WTC11 (cell line): ENCODE data around the gene TMIE. TPM values are rescaled to one million over a fixed set of nuclear protein-coding genes. Genes with fewer than 3 reads are reported as not detected.

ENCODE experiments used
- ATAC-seq: fragments of 200-7000 bp; cut with Tn5 transposase; 2 replicates; pipeline ENCODE4 v1.10.0; 2021; ENCODE audit warnings: mild to moderate bottlenecking, moderate library complexity
- CTCF ChIA-PET: fragments of 300-600 bp; sonication (Branson Sonifier 250); formaldehyde crosslinking; loops from one replicate; lab custom pipeline; 2021; ENCODE audit warnings: antibody characterized with exemption; lab: Charles Lee
- POLR2A ChIA-PET: fragments of 350-600 bp; sonication (Branson Sonifier 250); formaldehyde crosslinking; loops from one replicate; lab custom pipeline; 2021; ENCODE audit warnings: antibody characterized with exemption; lab: Charles Lee
- DNase-seq: peaks from one replicate; pipeline ENCODE4 v3.0.0; 2021; ENCODE audit warnings: low spot score
- H3K27ac Mint-ChIP-seq: 2 replicates; pipeline ENCODE4 v1.8.0; 2021; ENCODE audit warnings: mixed read lengths
- H3K27me3 Mint-ChIP-seq: 2 replicates; pipeline ENCODE4 v1.8.0; 2021; ENCODE audit warnings: low read depth, mild to moderate bottlenecking, moderate library complexity, mixed read lengths
- H3K36me3 Mint-ChIP-seq: 2 replicates; pipeline ENCODE4 v1.8.0; 2021; ENCODE audit warnings: mixed read lengths
- H3K4me1 Mint-ChIP-seq: 2 replicates; pipeline ENCODE4 v1.8.0; 2022; ENCODE audit warnings: mixed read lengths
- H3K4me3 Mint-ChIP-seq: 2 replicates; pipeline ENCODE4 v1.8.0; 2021; ENCODE audit warnings: mild to moderate bottlenecking, moderate library complexity, mixed read lengths
- H3K9me3 Mint-ChIP-seq: 2 replicates; pipeline ENCODE4 v1.8.0; 2021; ENCODE audit warnings: mixed read lengths
- ARID4B ChIP-seq: sonication (generic); formaldehyde crosslinking; IDR thresholded peaks from 2 replicates; pipeline ENCODE4 v1.8.0; 2023; ENCODE audit warnings: missing genetic modification reagents, mild to moderate bottlenecking, borderline replicate concordance
- ESRRA ChIP-seq: sonication (generic); formaldehyde crosslinking; IDR thresholded peaks from 2 replicates; pipeline ENCODE4 v1.8.1; 2022; ENCODE audit warnings: mild to moderate bottlenecking, missing genetic modification reagents, borderline replicate concordance
- GRHL2 ChIP-seq: fragments of 250-450 bp; sonication (Bioruptor Pico); IDR thresholded peaks from 2 replicates; pipeline ENCODE4 v1.8.0; 2022; ENCODE audit warnings: mild to moderate bottlenecking, moderate library complexity; ENCODE audit not compliant: insufficient replicate concordance, severe bottlenecking
- HMGA2 ChIP-seq: fragments of 250-450 bp; sonication (Bioruptor Pico); IDR thresholded peaks from 2 replicates; pipeline ENCODE4 v1.4.0; 2021; ENCODE audit warnings: mild to moderate bottlenecking, moderate library complexity
- JUN ChIP-seq: sonication (generic); formaldehyde crosslinking; IDR thresholded peaks from 2 replicates; pipeline ENCODE4 v1.8.0; 2023; ENCODE audit warnings: mild to moderate bottlenecking, missing genetic modification reagents
- MYBL2 ChIP-seq: sonication (generic); formaldehyde crosslinking; IDR thresholded peaks from 2 replicates; pipeline ENCODE4 v1.8.1; 2023; ENCODE audit warnings: mild to moderate bottlenecking, moderate library complexity, missing genetic modification reagents
- PRRX2 ChIP-seq: fragments of 250-450 bp; sonication (Bioruptor Pico); IDR thresholded peaks from 2 replicates; pipeline ENCODE4 v1.8.0; 2021; ENCODE audit warnings: mild to moderate bottlenecking
- RELA ChIP-seq: sonication (generic); formaldehyde crosslinking; IDR thresholded peaks from 2 replicates; pipeline ENCODE4 v1.8.1; 2022; ENCODE audit warnings: missing genetic modification reagents, mild to moderate bottlenecking, borderline replicate concordance
- TEAD1 ChIP-seq: sonication (generic); formaldehyde crosslinking; IDR thresholded peaks from 2 replicates; pipeline ENCODE4 v1.8.0; 2022; ENCODE audit warnings: mild to moderate bottlenecking, missing genetic modification reagents
- ZNF281 ChIP-seq: sonication (generic); formaldehyde crosslinking; IDR thresholded peaks from 2 replicates; pipeline ENCODE4 v1.8.0; 2023; ENCODE audit warnings: mild to moderate bottlenecking, missing genetic modification reagents
- ZSCAN18 ChIP-seq: fragments of 250-450 bp; sonication (Bioruptor Pico); IDR thresholded peaks from 2 replicates; pipeline ENCODE4 v2.1.2; 2022; ENCODE audit warnings: mild to moderate bottlenecking, moderate library complexity
- total RNA-seq: library from RNA; stranded (reverse); gene quantifications from 3 replicates; pipeline ENCODE4 v1.2.3, GENCODE V29; 2021
- TF ChIP-seq, protein P1 (sequence below): sonication (generic); formaldehyde crosslinking; IDR thresholded peaks from 2 replicates; pipeline ENCODE4 v1.8.0; 2022; ENCODE audit warnings: mild to moderate bottlenecking, missing genetic modification reagents
- TF ChIP-seq, protein P2 (sequence below): fragments of 250-450 bp; sonication (Bioruptor Pico); IDR thresholded peaks from 2 replicates; pipeline ENCODE4 v1.9.0; 2021; ENCODE audit warnings: mild to moderate bottlenecking, borderline replicate concordance
- TF ChIP-seq, protein P3 (sequence below): sonication (generic); formaldehyde crosslinking; IDR thresholded peaks from 2 replicates; pipeline ENCODE4 v1.8.1; 2023; ENCODE audit warnings: mild to moderate bottlenecking, missing genetic modification reagents, moderate library complexity
- TF ChIP-seq, protein P4 (sequence below): sonication (generic); formaldehyde crosslinking; IDR thresholded peaks from 2 replicates; pipeline ENCODE4 v1.8.0; 2022; ENCODE audit warnings: mild to moderate bottlenecking, missing genetic modification reagents
- TF ChIP-seq, protein P5 (sequence below): sonication (generic); formaldehyde crosslinking; IDR thresholded peaks from 2 replicates; pipeline ENCODE4 v1.8.1; 2023; ENCODE audit warnings: mild to moderate bottlenecking, missing genetic modification reagents, moderate library complexity

Gene TMIE
- total RNA-seq, 1 experiment from 2014 or later: 0.57 TPM

DNA sequence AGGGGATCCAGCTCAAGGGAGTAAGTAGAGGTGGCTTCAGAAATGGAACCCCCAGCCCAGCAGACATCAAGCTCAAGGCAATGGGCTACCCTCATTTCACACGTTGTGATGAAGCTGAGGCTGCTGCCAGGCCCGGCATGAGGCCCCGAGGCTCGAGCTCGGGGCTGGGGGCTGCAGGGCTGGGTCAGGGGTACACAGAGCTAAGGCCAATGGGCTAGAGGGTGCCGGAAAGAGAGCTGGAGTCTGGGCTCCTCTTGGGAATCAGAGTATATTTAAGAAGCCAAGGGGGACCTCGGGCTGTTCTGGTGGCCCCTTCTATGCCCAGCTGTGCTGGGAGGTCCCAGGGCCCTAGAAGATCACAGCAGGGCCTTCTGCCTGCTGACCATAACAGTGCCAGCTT is 9.0 kb downstream of the TMIE start:
- ChIA-PET POLR2A (interaction anchor here (0.5 kb wide), 1 partner anchor 20 kb away, joined by 3 read pairs; no protein-coding TSS in a partner anchor), CTCF (interaction anchor here (1.0 to 1.6 kb wide), 4 partner anchors 47 to 661 kb away, joined by 3 to 5 read pairs (median 4); no protein-coding TSS in a partner anchor)
- H3K4me3 Mint-ChIP-seq: no peak overlapping the region
- H3K4me1 Mint-ChIP-seq: peaks cover 11% of the 10 kb centered on the region
- ATAC-seq: no peak
- no peaks in the 10 kb centered on the region for H3K36me3 Mint-ChIP-seq
- peaks cover 2% of the 10 kb centered on the region; the same call in 1 of the 2 replicates for H3K27me3 Mint-ChIP-seq
- no peaks in the 10 kb centered on the region for H3K9me3 Mint-ChIP-seq
- no peak overlapping the region for H3K27ac Mint-ChIP-seq
- peak; percentile 7 for DNase-seq
- TF ChIP-seq ESRRA (CRISPR knock-in tag) (no peak), HMGA2 (CRISPR knock-in tag) (no peak), GRHL2 (no peak), RELA (CRISPR knock-in tag) (no peak), JUN (no peak), PRRX2 (CRISPR knock-in tag) (no peak)

DNA sequence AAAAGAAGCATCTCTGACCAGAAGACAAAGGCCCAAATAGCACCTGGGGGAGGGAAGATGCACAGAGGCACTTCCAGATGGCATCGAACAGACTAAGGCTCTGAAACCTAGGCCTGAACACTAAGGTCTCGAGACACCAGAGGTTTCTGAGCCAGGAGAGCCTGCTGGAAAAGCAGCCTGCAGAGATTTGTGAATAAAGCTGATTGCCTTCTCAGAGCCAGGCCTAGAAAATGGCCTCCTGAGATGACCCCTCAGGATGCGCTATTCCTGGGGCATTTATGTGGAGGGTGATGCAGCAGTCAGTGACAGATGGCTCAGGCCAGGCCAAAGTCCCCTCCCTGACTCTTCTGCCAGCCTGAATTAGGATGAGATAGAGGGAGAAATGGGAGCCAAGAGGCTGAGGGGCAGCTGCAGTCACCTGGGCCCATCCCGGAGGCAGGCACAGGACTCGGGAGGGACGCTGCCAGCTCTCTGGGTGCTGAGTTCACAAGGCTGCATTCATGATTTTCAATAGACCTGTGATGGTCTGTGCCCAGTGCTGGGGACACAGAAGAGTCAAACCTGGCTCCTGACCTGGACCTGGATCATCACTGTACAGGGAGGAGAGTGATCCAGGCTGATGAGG is 9.6 kb downstream of the TMIE start:
- TF ChIP-seq, protein P1, sequence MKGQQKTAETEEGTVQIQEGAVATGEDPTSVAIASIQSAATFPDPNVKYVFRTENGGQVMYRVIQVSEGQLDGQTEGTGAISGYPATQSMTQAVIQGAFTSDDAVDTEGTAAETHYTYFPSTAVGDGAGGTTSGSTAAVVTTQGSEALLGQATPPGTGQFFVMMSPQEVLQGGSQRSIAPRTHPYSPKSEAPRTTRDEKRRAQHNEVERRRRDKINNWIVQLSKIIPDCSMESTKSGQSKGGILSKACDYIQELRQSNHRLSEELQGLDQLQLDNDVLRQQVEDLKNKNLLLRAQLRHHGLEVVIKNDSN: no peak
- TF ChIP-seq, protein P2, sequence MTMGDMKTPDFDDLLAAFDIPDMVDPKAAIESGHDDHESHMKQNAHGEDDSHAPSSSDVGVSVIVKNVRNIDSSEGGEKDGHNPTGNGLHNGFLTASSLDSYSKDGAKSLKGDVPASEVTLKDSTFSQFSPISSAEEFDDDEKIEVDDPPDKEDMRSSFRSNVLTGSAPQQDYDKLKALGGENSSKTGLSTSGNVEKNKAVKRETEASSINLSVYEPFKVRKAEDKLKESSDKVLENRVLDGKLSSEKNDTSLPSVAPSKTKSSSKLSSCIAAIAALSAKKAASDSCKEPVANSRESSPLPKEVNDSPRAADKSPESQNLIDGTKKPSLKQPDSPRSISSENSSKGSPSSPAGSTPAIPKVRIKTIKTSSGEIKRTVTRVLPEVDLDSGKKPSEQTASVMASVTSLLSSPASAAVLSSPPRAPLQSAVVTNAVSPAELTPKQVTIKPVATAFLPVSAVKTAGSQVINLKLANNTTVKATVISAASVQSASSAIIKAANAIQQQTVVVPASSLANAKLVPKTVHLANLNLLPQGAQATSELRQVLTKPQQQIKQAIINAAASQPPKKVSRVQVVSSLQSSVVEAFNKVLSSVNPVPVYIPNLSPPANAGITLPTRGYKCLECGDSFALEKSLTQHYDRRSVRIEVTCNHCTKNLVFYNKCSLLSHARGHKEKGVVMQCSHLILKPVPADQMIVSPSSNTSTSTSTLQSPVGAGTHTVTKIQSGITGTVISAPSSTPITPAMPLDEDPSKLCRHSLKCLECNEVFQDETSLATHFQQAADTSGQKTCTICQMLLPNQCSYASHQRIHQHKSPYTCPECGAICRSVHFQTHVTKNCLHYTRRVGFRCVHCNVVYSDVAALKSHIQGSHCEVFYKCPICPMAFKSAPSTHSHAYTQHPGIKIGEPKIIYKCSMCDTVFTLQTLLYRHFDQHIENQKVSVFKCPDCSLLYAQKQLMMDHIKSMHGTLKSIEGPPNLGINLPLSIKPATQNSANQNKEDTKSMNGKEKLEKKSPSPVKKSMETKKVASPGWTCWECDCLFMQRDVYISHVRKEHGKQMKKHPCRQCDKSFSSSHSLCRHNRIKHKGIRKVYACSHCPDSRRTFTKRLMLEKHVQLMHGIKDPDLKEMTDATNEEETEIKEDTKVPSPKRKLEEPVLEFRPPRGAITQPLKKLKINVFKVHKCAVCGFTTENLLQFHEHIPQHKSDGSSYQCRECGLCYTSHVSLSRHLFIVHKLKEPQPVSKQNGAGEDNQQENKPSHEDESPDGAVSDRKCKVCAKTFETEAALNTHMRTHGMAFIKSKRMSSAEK: no peak
- no peak for TF ChIP-seq MYBL2 (CRISPR knock-in tag)
- TF ChIP-seq, protein P3, sequence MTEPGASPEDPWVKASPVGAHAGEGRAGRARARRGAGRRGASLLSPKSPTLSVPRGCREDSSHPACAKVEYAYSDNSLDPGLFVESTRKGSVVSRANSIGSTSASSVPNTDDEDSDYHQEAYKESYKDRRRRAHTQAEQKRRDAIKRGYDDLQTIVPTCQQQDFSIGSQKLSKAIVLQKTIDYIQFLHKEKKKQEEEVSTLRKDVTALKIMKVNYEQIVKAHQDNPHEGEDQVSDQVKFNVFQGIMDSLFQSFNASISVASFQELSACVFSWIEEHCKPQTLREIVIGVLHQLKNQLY: no peak
- TF ChIP-seq ZSCAN18 (CRISPR knock-in tag): no peak
- TF ChIP-seq, protein P4, sequence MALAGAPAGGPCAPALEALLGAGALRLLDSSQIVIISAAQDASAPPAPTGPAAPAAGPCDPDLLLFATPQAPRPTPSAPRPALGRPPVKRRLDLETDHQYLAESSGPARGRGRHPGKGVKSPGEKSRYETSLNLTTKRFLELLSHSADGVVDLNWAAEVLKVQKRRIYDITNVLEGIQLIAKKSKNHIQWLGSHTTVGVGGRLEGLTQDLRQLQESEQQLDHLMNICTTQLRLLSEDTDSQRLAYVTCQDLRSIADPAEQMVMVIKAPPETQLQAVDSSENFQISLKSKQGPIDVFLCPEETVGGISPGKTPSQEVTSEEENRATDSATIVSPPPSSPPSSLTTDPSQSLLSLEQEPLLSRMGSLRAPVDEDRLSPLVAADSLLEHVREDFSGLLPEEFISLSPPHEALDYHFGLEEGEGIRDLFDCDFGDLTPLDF: no peak
- no peak for TF ChIP-seq TEAD1 (CRISPR knock-in tag)
- TF ChIP-seq, protein P5, sequence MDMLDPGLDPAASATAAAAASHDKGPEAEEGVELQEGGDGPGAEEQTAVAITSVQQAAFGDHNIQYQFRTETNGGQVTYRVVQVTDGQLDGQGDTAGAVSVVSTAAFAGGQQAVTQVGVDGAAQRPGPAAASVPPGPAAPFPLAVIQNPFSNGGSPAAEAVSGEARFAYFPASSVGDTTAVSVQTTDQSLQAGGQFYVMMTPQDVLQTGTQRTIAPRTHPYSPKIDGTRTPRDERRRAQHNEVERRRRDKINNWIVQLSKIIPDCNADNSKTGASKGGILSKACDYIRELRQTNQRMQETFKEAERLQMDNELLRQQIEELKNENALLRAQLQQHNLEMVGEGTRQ (CRISPR knock-in tag): no peak
- TF ChIP-seq ZNF281 (CRISPR knock-in tag): no peak
- TF ChIP-seq ARID4B (CRISPR knock-in tag): no peak
- no peak for ATAC-seq
- peak; percentile 7 for DNase-seq
- Mint-ChIP-seq H3K4me1 (peaks cover 9% of the 10 kb centered on the region), H3K36me3 (no peaks in the 10 kb centered on the region), H3K9me3 (no peaks in the 10 kb centered on the region), H3K27ac (no peak overlapping the region), H3K27me3 (peaks cover 2% of the 10 kb centered on the region; the same call in 1 of the 2 replicates), H3K4me3 (no peak overlapping the region)
- ChIA-PET POLR2A (interaction anchor here (0.5 kb wide), 1 partner anchor 20 kb away, joined by 3 read pairs; no protein-coding TSS in a partner anchor), CTCF (interaction anchor here (1.0 to 1.3 kb wide), 3 partner anchors 137 to 661 kb away, joined by 3 to 5 read pairs (median 3); no protein-coding TSS in a partner anchor)
